GM06990 (cell line): ENCODE measurements around the gene ROBO3.

Experiments used
- DNase-seq: peaks from one replicate; pipeline ENCODE4 v3.0.0-alpha.2; 2011; ENCODE audit not compliant: insufficient read length; ENCODE audit errors: extremely low read depth
- H3K27me3 ChIP-seq: replicated peaks from 2 replicates; pipeline ENCODE4 v1.6.0; 2011; ENCODE audit warnings: low read length; ENCODE audit not compliant: control insufficient read depth, insufficient read depth
- H3K36me3 ChIP-seq: 2 replicates; pipeline ENCODE4 v1.5.1; 2011; ENCODE audit warnings: low read length; ENCODE audit not compliant: control insufficient read depth, insufficient read depth
- H3K4me3 ChIP-seq: replicated peaks from 2 replicates; pipeline ENCODE4 v1.5.1; 2011; ENCODE audit warnings: low read depth, mild to moderate bottlenecking, control low read depth, low read length
- CTCF ChIP-seq: IDR thresholded peaks from 2 replicates; pipeline ENCODE4 v1.5.1; 2011; ENCODE audit warnings: low read length, control low read depth, mild to moderate bottlenecking, inconsistent platforms; ENCODE audit not compliant: insufficient read depth, poor library complexity, severe bottlenecking

Gene ROBO3

GRCh38 chr11:124825876-124826275 is 39.4 kb upstream of the ROBO3 start:
- Histone ChIP-seq H3K4me3 (no peak overlapping the region), H3K27me3 (no peaks in the 10 kb centered on the region), H3K36me3 (no peaks in the 10 kb centered on the region)
- TF ChIP-seq CTCF: no peak
- no peak for DNase-seq

- no peak for DNase-seq
- Histone ChIP-seq H3K36me3 (no peaks in the 10 kb centered on the region), H3K4me3 (no peak overlapping the region), H3K27me3 (no peaks in the 10 kb centered on the region; the same call in 1 of the 2 replicates)
- TF ChIP-seq CTCF: no peak
Measured at GRCh38 chr11:124829986-124830385, 35.2 kb upstream of the ROBO3 start.

- TF ChIP-seq CTCF: no peak
Measured at GRCh38 chr11:124830749-124831148, 34.5 kb upstream of the ROBO3 start.

GRCh38 chr11:124831897-124832296 is 33.3 kb upstream of the ROBO3 start:
- DNase-seq: no peak
- Histone ChIP-seq H3K4me3 (no peak overlapping the region), H3K36me3 (no peaks in the 10 kb centered on the region), H3K27me3 (no peaks in the 10 kb centered on the region; the same call in 1 of the 2 replicates)
- no peak for TF ChIP-seq CTCF

More at GRCh38 chr11:124830749-124831148, 34.5 kb upstream of the ROBO3 start:
- no peak for DNase-seq
- Histone ChIP-seq H3K36me3 (no peaks in the 10 kb centered on the region), H3K27me3 (no peaks in the 10 kb centered on the region; the same call in 1 of the 2 replicates), H3K4me3 (no peak overlapping the region)

GRCh38 chr11:124832571-124832970 is 32.7 kb upstream of the ROBO3 start:
- no peak for DNase-seq
- no peaks in the 10 kb centered on the region; the same call in 1 of the 2 replicates for H3K27me3 ChIP-seq
- no peak overlapping the region for H3K4me3 ChIP-seq
- no peaks in the 10 kb centered on the region for H3K36me3 ChIP-seq
- no peak for TF ChIP-seq CTCF
